ENCODE data around the gene HEXIM2.
A peak's percentile ranks its signal among the peaks of the same experiment; 100 is the strongest.

The HEXIM2 gene, protein sequence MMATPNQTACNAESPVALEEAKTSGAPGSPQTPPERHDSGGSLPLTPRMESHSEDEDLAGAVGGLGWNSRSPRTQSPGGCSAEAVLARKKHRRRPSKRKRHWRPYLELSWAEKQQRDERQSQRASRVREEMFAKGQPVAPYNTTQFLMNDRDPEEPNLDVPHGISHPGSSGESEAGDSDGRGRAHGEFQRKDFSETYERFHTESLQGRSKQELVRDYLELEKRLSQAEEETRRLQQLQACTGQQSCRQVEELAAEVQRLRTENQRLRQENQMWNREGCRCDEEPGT

DNA sequence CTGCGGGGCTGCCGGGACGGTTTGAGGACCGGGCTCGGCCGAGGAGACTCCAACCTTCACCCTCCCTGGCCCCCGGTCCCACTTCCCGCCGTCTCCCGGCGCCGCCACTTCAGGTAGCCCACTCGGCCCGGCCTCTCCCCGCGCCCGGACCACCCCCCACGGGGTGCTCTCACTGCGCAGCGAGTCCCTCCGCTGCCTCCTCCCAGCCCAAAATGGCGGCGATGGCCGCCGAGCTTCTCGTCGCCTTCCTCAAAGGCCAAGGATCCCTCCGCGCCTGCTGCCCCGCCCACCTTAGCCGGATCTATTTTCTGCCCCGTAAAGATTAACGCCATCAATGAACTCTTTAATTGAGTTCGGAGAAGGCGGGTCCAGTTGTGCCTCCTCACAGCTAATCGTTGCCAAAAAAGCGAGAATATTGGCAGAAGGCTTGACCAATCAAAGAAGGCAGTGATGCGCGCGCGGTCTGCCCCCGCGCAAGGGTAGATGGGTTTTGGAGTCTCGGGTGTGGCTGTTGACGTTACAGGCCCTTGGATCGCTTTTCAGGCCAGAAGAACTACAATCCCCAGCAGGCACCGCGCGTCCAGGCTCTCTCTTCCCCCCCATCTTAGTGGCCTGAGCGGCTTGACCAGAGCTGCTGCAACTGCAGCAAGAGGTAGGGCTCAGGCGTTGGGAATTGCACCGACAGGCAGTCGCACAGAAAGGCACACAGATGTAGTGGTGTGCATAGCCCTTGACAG lies at the start of gene HEXIM2:
Gene HEXIM2, plus strand, starts transcription at position 588 of the 737 bp plus-strand sequence. CDS start 919 bp downstream, outside the sequence.
- no peaks in the 10 kb centered on the region for H3K9me3 Mint-ChIP-seq
- peak within 1 kb of the TSS; percentile 98 for H3K27ac Mint-ChIP-seq (ENCODE audit: low read depth)
- H3K4me1 Mint-ChIP-seq: peaks cover 45% of the 10 kb centered on the region
- peak; percentile 98 to 100 for DNase-seq (ENCODE audit: low spot score in 2 of 2)
- H3K27me3 Mint-ChIP-seq: no peaks in the 10 kb centered on the region
- H3K4me3 Mint-ChIP-seq: peak within 1 kb of the TSS; percentile 94
- peak; percentile 96 for ATAC-seq (replicated peaks; ENCODE audit: extremely low read depth, poor library complexity, severe bottlenecking)
- H3K36me3 Mint-ChIP-seq (ENCODE audit: insufficient read depth): peaks cover 18% of the 10 kb centered on the region

DNA sequence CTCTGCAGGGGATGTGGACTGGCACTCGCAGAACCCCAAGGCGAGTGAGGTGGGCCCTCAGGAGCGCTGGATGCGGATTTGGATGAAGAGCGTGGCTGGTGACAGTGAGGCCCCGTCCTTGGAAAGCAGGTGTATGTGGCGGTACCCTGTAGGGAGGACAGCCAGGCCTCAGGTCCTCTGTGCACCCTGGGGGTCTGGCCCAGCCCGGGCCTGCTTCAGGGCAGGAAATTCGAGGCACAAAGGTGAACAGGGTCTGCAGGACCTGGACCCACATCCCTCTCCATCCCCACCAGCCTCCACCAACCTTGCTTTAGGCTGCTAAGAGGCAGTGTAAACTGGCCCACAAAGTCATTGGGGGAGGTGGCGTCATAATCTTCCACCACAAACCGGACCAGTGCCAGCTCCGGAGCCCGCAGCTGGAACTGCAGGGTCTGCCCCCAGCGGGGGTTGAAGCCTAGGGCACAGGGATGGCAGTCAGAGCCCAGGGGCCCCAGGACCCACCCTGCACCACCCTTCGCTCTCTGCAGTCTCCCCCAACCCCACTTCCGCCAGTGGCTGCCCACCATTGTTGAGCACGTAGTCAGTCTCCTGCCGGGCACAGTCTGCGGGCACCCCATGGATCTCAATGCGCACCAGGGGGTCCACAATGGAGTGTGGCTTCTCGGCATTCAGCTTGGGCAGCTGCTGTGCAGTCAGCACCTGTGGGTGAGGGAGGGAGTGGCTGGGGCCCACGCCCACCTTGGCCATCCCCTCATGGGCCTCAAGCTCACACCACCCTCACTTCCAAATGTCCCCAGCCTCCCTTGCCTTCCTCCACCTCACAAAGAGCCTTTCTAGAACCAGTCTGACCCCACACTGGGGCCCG lies 48.9 kb upstream of the HEXIM2 start:
- H3K4me1 Mint-ChIP-seq: no peaks in the 10 kb centered on the region
- H3K27me3 Mint-ChIP-seq: no peaks in the 10 kb centered on the region
- H3K4me3 Mint-ChIP-seq: no peak overlapping the region
- no peak overlapping the region for H3K27ac Mint-ChIP-seq (ENCODE audit: low read depth)
- DNase-seq (ENCODE audit: low spot score in 2 of 2) (no peak), ATAC-seq (replicated peaks; ENCODE audit: extremely low read depth, poor library complexity, severe bottlenecking) (no peak)
- H3K36me3 Mint-ChIP-seq (ENCODE audit: insufficient read depth): peaks cover 7% of the 10 kb centered on the region
- H3K9me3 Mint-ChIP-seq: no peaks in the 10 kb centered on the region

DNA sequence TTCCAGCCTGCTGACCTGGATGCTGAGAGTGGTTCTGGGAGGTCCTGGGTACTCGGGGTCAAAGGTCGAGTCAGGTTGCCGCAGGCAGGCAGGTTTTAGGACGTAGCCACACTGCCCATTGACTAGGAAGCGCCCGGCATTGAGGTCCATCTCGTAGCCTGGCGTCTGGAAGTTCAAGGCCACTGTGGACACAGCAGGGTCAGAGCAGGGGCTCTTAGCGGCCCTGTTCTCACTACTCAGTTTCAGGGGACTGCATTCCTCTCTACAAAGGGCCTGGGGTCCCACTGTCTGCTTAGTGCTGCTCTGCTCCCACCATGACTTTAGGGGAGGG lies 48.3 kb upstream of the HEXIM2 start:
- Mint-ChIP-seq H3K4me1 (no peaks in the 10 kb centered on the region), H3K27ac (ENCODE audit: low read depth) (no peak overlapping the region), H3K27me3 (no peaks in the 10 kb centered on the region), H3K9me3 (no peaks in the 10 kb centered on the region), H3K36me3 (ENCODE audit: insufficient read depth) (peaks cover 5% of the 10 kb centered on the region), H3K4me3 (no peak overlapping the region)
- no peak for DNase-seq (ENCODE audit: low spot score in 2 of 2)
- no peak for ATAC-seq (replicated peaks; ENCODE audit: extremely low read depth, poor library complexity, severe bottlenecking)

DNA sequence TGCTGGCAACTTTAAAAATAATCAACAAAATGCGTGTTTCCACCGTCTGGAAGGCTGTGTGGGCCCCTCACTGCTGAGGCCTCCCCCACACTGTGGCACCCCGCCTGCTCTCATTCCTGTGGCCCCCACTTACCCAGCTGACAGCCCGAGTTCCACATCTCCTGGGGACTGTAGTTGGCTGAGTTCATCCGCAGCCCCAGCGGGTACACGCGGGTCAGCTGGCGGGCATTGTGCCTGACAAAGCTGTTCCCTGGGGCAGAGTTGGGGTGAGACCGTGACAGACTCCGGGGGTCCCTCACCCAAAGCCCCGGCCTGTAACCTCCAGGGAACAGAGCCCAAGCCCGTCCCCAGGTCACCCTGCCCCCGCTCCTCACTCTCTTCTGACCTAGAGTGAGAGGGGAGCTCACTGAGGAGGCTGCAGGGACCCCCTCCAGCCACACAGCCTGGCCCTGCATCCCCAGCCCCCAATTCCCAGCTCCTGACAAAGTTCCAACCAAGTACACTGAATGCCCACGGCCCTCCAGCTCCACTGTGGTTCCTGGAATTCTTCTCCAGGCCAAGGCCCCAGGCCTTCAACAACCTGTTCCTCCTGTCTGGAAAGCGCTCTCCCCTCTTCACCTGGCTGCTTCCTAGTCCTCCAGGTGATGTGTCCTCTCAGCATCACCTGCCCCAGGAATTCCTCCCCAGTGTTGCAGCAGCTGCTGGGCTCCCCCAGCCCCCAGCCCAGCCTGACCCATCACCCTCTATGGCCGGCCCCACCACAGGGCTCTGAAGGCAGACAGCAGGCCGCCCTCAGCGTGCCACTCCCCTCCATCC lies 47.4 kb upstream of the HEXIM2 start:
- ATAC-seq (replicated peaks; ENCODE audit: extremely low read depth, poor library complexity, severe bottlenecking): no peak
- Mint-ChIP-seq H3K36me3 (ENCODE audit: insufficient read depth) (peaks cover 2% of the 10 kb centered on the region), H3K4me3 (no peak overlapping the region), H3K4me1 (no peaks in the 10 kb centered on the region), H3K27me3 (no peaks in the 10 kb centered on the region), H3K27ac (ENCODE audit: low read depth) (no peak overlapping the region), H3K9me3 (no peaks in the 10 kb centered on the region)
- no peak for DNase-seq (ENCODE audit: low spot score in 2 of 2)

DNA sequence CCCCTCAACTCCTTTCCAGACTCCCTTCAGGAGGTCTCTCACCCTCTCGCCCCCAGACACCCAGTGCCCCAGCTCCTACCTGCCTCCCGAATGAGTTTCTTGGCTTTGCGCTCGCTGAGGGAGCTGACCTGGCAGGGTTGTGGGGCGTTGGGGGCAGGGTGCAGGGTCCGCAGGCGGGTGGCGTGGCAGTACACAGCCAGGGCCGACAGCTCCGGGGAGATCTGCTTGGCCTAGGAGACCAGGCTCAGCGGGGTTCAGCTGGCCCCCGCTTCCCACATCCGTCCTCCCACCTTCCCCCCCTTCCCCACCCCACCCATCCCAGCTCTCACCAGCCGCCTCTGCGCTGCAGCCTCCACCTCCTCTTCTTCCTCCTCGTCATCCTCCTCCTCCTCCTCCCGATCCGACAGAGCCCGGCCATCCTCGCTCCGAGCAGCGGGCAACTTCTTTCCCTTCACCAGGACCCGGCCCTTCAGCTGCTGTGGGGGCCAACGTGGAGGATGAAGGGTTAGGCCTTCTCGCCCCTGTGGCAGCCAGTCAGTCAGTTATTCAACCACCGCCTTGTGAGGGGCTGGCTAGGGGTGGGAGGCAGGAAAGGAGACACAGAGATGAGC lies 46.6 kb upstream of the HEXIM2 start:
- H3K27ac Mint-ChIP-seq (ENCODE audit: low read depth): no peak overlapping the region
- DNase-seq (ENCODE audit: low spot score in 2 of 2) (no peak), ATAC-seq (replicated peaks; ENCODE audit: extremely low read depth, poor library complexity, severe bottlenecking) (no peak)
- H3K4me1 Mint-ChIP-seq: no peaks in the 10 kb centered on the region
- H3K36me3 Mint-ChIP-seq (ENCODE audit: insufficient read depth): no peaks in the 10 kb centered on the region
- no peaks in the 10 kb centered on the region for H3K9me3 Mint-ChIP-seq
- H3K27me3 Mint-ChIP-seq: no peaks in the 10 kb centered on the region
- no peak overlapping the region for H3K4me3 Mint-ChIP-seq

DNA sequence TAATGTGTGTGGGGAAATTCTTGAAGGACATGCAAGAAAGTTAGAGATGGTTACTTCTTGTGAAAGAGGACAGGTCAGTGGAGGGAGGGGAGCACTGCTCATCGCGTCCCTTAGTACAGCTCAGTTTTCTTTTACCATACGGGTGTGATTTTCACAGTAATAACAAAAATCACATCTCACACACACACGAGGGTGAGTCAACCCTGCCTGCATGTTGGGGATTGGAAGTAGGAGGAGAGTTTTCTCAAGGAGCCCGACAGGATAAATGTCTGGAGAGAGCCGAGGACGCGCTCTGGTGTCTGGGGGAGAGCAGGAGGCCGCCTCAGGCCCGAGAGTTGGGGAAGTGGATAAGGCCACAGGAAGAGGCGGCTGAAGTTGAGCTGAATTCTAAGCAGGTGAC lies 45.8 kb upstream of the HEXIM2 start:
- ATAC-seq (replicated peaks; ENCODE audit: extremely low read depth, poor library complexity, severe bottlenecking): no peak
- DNase-seq (ENCODE audit: low spot score in 2 of 2): no peak
- Mint-ChIP-seq H3K4me3 (no peak overlapping the region), H3K27ac (ENCODE audit: low read depth) (no peak overlapping the region), H3K36me3 (ENCODE audit: insufficient read depth) (peaks cover 2% of the 10 kb centered on the region), H3K9me3 (no peaks in the 10 kb centered on the region), H3K4me1 (no peaks in the 10 kb centered on the region), H3K27me3 (no peaks in the 10 kb centered on the region)

DNA sequence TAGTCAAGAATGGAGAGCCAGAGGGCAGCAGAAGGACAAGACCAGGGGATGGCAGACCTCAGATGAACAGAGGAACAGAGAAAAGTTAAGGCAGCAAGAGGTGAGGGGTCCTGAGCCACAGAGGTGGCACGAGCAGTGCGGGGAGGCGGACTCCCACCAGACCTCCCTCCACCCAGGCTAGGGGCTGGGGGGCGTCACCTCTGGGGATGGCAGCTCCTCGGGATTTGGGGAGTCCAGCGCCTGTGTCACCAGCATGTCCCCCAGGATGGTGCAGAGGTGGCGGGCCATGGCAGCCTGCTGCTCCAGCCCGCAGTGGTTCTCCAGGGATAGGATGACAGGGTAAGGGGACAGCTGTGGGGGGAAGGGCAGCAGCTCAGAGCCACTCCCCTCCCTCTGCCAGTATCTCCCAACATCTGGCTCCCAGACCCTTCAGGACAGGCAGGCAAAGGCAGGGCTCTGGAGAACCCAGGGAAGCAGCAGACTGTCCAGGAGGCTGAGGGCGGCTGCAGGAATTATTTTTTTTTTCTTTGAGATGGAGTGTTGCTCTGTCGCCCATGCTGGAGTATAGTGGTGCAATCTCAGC lies 45.1 kb upstream of the HEXIM2 start:
- Mint-ChIP-seq H3K36me3 (ENCODE audit: insufficient read depth) (peaks cover 2% of the 10 kb centered on the region), H3K4me3 (no peak overlapping the region), H3K4me1 (no peaks in the 10 kb centered on the region), H3K9me3 (no peaks in the 10 kb centered on the region), H3K27ac (ENCODE audit: low read depth) (no peak overlapping the region), H3K27me3 (no peaks in the 10 kb centered on the region)
- ATAC-seq (replicated peaks; ENCODE audit: extremely low read depth, poor library complexity, severe bottlenecking) (no peak), DNase-seq (ENCODE audit: low spot score in 2 of 2) (no peak)

DNA sequence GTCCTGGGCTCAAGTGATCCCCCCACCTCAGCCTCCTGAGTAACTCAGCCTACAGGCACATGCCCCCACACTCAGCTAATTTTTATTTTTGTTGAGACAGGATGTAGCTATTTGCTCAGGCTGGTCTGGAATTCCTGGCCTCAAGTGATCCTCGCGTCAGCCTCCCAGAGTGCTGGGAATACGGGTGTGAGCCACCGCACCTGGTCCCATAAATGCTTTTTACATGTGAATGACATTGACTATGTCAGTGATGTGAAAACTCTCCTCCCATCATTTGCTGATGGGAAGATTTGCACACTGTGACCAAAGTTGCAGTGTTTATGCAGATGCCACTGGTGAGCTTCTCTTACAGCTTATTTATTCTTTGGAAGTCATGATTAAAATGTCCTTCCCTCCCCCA lies 44.3 kb upstream of the HEXIM2 start:
- H3K27me3 Mint-ChIP-seq: no peaks in the 10 kb centered on the region
- H3K36me3 Mint-ChIP-seq (ENCODE audit: insufficient read depth): peaks cover 2% of the 10 kb centered on the region
- no peak overlapping the region for H3K4me3 Mint-ChIP-seq
- H3K27ac Mint-ChIP-seq (ENCODE audit: low read depth): no peak overlapping the region
- H3K4me1 Mint-ChIP-seq: no peaks in the 10 kb centered on the region
- no peaks in the 10 kb centered on the region for H3K9me3 Mint-ChIP-seq
- ATAC-seq (replicated peaks; ENCODE audit: extremely low read depth, poor library complexity, severe bottlenecking) (no peak), DNase-seq (ENCODE audit: low spot score in 2 of 2) (no peak)

DNA sequence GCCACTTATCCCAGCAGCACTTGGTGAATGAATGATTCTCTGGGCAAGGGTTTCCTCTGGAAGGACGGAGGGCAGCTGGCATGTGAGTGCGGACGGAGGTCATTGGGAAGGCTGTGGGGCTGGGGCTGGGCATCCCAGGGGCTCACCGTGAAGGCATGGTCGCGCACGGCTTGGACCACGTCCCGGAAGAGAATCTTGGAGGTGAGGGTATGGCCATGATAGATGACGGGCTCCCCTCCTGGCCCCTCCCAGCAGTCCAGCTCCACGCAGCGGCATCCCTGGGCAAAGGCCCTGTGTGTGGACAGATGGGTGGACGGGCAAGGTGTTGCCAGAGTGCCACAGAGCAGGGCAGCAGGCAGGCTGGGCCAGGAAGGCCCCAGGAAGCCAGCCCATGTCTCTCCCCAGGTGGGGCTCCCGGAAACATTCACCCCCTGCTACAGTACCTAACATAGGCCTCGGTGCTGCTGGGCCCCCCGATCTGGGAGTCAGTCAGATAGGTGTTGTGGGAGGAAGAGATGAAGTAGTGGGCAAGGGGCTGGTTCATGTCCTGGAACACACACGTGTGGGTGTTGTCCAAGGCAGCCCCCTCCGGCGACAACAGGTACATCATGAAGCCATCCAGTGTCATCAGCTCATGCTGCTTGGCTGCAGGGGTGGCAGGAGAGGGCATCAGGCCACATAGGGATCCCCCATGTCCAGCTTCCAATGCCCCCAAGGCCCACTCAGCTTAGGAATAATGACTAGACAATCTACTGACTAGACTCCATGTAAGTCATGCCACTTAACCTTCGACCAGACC lies 43.6 kb upstream of the HEXIM2 start:
- DNase-seq (ENCODE audit: low spot score in 2 of 2) (no peak), ATAC-seq (replicated peaks; ENCODE audit: extremely low read depth, poor library complexity, severe bottlenecking) (no peak)
- no peaks in the 10 kb centered on the region for H3K9me3 Mint-ChIP-seq
- H3K36me3 Mint-ChIP-seq (ENCODE audit: insufficient read depth): peaks cover 2% of the 10 kb centered on the region
- no peak overlapping the region for H3K4me3 Mint-ChIP-seq
- H3K27me3 Mint-ChIP-seq: no peaks in the 10 kb centered on the region
- H3K27ac Mint-ChIP-seq (ENCODE audit: low read depth): no peak overlapping the region
- H3K4me1 Mint-ChIP-seq: no peaks in the 10 kb centered on the region

DNA sequence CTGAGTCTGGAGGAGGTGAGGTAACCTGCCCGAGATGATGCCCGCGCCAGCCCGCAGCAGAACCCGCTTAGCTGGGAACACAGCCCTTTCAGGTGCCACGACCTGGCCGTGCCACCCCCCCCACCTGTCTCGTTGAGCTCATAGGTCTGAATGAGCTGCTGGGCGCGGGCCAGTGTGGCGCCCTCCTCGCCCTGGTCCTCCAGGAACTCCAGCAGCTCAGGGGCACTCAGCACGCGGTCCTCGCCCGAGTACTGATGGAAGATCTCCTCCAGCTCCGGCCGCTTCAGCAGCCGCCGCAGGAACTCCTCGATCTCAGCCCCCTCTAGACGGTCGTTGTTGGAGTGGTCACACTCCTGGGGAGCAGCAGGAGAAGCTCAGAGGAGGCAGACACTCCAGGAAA lies 43.0 kb upstream of the HEXIM2 start:
- DNase-seq (ENCODE audit: low spot score in 2 of 2): no peak
- no peaks in the 10 kb centered on the region for H3K9me3 Mint-ChIP-seq
- no peaks in the 10 kb centered on the region for H3K4me1 Mint-ChIP-seq
- ATAC-seq (replicated peaks; ENCODE audit: extremely low read depth, poor library complexity, severe bottlenecking): no peak
- H3K27ac Mint-ChIP-seq (ENCODE audit: low read depth): no peak overlapping the region
- H3K27me3 Mint-ChIP-seq: no peaks in the 10 kb centered on the region
- H3K4me3 Mint-ChIP-seq: no peak overlapping the region
- peaks cover 2% of the 10 kb centered on the region for H3K36me3 Mint-ChIP-seq (ENCODE audit: insufficient read depth)

DNA sequence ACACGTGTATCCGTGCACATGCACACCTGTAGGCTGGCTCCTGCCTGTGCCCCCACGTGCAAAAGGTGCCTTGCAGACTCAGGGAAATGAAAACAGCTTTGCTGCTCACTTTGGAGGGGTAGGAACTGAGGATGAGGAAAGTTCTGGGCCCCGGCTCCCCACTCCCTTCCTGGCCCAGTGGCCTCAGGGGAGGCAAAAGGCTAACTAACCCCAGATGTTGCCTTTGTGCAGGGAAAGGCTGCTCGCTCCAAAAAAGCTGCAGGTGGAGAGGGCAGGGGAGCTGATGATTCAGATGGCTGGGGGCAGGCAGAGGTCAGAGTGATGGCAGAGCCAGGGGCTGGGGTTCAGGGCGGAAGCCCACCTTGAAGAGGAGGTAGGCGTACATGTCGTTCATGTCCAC lies 41.7 kb upstream of the HEXIM2 start:
- ATAC-seq (replicated peaks; ENCODE audit: extremely low read depth, poor library complexity, severe bottlenecking): no peak
- no peaks in the 10 kb centered on the region for H3K9me3 Mint-ChIP-seq
- H3K27me3 Mint-ChIP-seq: no peaks in the 10 kb centered on the region
- no peaks in the 10 kb centered on the region for H3K4me1 Mint-ChIP-seq
- H3K4me3 Mint-ChIP-seq: no peak overlapping the region
- no peak for DNase-seq (ENCODE audit: low spot score in 2 of 2)
- no peak overlapping the region for H3K27ac Mint-ChIP-seq (ENCODE audit: low read depth)
- peaks cover 2% of the 10 kb centered on the region for H3K36me3 Mint-ChIP-seq (ENCODE audit: insufficient read depth)
